CMK (cell line): ENCODE measurements around the gene MUC5AC.
"Not testable (repeated sequence)": the region's sequence is repeated elsewhere in the genome, so short reads cannot be mapped to it uniquely, and the experiment has no call there.

Source experiments
- DNase-seq: peaks from one replicate; pipeline ENCODE4 v3.0.0-alpha.2; 2010; ENCODE audit warnings: low read depth

Gene MUC5AC

GRCh38 chr11:1157645-1158591, at the start of gene MUC5AC:
TSS of gene MUC5AC (plus strand) at chr11:1157953. CDS start at chr11:1158000, 47 bp downstream.
- no peak for DNase-seq

GRCh38 chr11:1108246-1108900, 49.4 kb upstream of the MUC5AC start:
- DNase-seq = no peak

- DNase-seq = no peak
Measured at GRCh38 chr11:1109101-1109917, 48.4 kb upstream of the MUC5AC start.

- no peak for DNase-seq
Measured at GRCh38 chr11:1109918-1110705, 47.6 kb upstream of the MUC5AC start.

- DNase-seq = no peak
Measured at GRCh38 chr11:1111545-1112212, 46.1 kb upstream of the MUC5AC start.

GRCh38 chr11:1112351-1113191, 45.2 kb upstream of the MUC5AC start:
- DNase-seq = peak; percentile 45

- no peak for DNase-seq
Measured at GRCh38 chr11:1113405-1114201, 44.1 kb upstream of the MUC5AC start.

- not testable (repeated sequence) for DNase-seq
Measured at GRCh38 chr11:1115292-1115691, 42.5 kb upstream of the MUC5AC start.

- DNase-seq = no peak
Measured at GRCh38 chr11:1116104-1116503, 41.6 kb upstream of the MUC5AC start.

- DNase-seq = no peak
Measured at GRCh38 chr11:1116666-1117390, 40.9 kb upstream of the MUC5AC start.

GRCh38 chr11:1117992-1118391, 39.8 kb upstream of the MUC5AC start:
- no peak for DNase-seq

GRCh38 chr11:1118755-1119603, 38.8 kb upstream of the MUC5AC start:
- DNase-seq = no peak

GRCh38 chr11:1119604-1120146, 38.1 kb upstream of the MUC5AC start:
- no peak for DNase-seq

GRCh38 chr11:1120532-1121330, 37.0 kb upstream of the MUC5AC start:
- DNase-seq = no peak

- DNase-seq = no peak
Measured at GRCh38 chr11:1121331-1121812, 36.4 kb upstream of the MUC5AC start.
